Measurements from ENCODE around the gene FGF23. TPM values are rescaled to one million over a fixed set of nuclear protein-coding genes. Genes with fewer than 3 reads are reported as not detected.
"Not testable (repeated sequence)": the region's sequence is repeated elsewhere in the genome, so short reads cannot be mapped to it uniquely, and the experiment has no call there.

Gene FGF23
- polyA plus RNA-seq, 1 donor: 6.5 TPM

GRCh38 chr12:4412465-4412864 is 33.0 kb upstream of the FGF23 start:
- peaks cover 9% of the 10 kb centered on the region for H3K4me1 ChIP-seq (ENCODE audit: control insufficient read depth, insufficient read depth, low read length)
- WGBS (ENCODE audit: insufficient coverage, low lambda C conversion rate): no CpG with 5 or more reads among the region's 1 CpG
- no peaks in the 10 kb centered on the region for H3K36me3 ChIP-seq (ENCODE audit: control insufficient read depth, insufficient read depth, low read length)
- no peaks in the 10 kb centered on the region for H3K9me3 ChIP-seq (ENCODE audit: control insufficient read depth, low read depth, low read length)
- no peak for DNase-seq
- H3K4me3 ChIP-seq (ENCODE audit: low read length): no peak overlapping the region
- H3K27me3 ChIP-seq (ENCODE audit: control insufficient read depth, insufficient read depth, low read length): no peaks in the 10 kb centered on the region
- H3K27ac ChIP-seq (ENCODE audit: low read length): no peak overlapping the region

- Histone ChIP-seq H3K4me1 (ENCODE audit: control insufficient read depth, insufficient read depth, low read length) (peaks cover 9% of the 10 kb centered on the region), H3K27me3 (ENCODE audit: control insufficient read depth, insufficient read depth, low read length) (no peaks in the 10 kb centered on the region), H3K36me3 (ENCODE audit: control insufficient read depth, insufficient read depth, low read length) (no peaks in the 10 kb centered on the region), H3K27ac (ENCODE audit: low read length) (no peak overlapping the region), H3K4me3 (ENCODE audit: low read length) (no peak overlapping the region), H3K9me3 (ENCODE audit: control insufficient read depth, low read depth, low read length) (no peaks in the 10 kb centered on the region)
- DNase-seq: no peak
- 93% methylated on average over 3 of the region's 3 CpGs for WGBS (ENCODE audit: insufficient coverage, low lambda C conversion rate)
These were observed 32.5 kb upstream of the FGF23 start for GRCh38 chr12:4412056-4412455.

- H3K4me1 ChIP-seq (ENCODE audit: control insufficient read depth, insufficient read depth, low read length): no peaks in the 10 kb centered on the region
- no peak overlapping the region for H3K4me3 ChIP-seq (ENCODE audit: low read length)
- no peaks in the 10 kb centered on the region for H3K36me3 ChIP-seq (ENCODE audit: control insufficient read depth, insufficient read depth, low read length)
- no CpG with 5 or more reads among the region's 3 CpGs for WGBS (ENCODE audit: insufficient coverage, low lambda C conversion rate)
- H3K27me3 ChIP-seq (ENCODE audit: control insufficient read depth, insufficient read depth, low read length): no peaks in the 10 kb centered on the region
- no peaks in the 10 kb centered on the region for H3K9me3 ChIP-seq (ENCODE audit: control insufficient read depth, low read depth, low read length)
- H3K27ac ChIP-seq (ENCODE audit: low read length): no peak overlapping the region
- no peak for DNase-seq
These were observed 27.6 kb upstream of the FGF23 start for GRCh38 chr12:4407136-4407535.

- not testable (repeated sequence) for H3K4me3 ChIP-seq (ENCODE audit: low read length); H3K27me3 ChIP-seq (ENCODE audit: control insufficient read depth, insufficient read depth, low read length); H3K9me3 ChIP-seq (ENCODE audit: control insufficient read depth, low read depth, low read length); H3K4me1 ChIP-seq (ENCODE audit: control insufficient read depth, insufficient read depth, low read length); H3K27ac ChIP-seq (ENCODE audit: low read length); H3K36me3 ChIP-seq (ENCODE audit: control insufficient read depth, insufficient read depth, low read length)
- WGBS (ENCODE audit: insufficient coverage, low lambda C conversion rate): 100% methylated on average over 1 of the region's 8 CpGs
- peak in 1 of 2 donors; percentile 37 for DNase-seq
These were observed 25.5 kb upstream of the FGF23 start for GRCh38 chr12:4404877-4405637.

- no peak overlapping the region for H3K4me3 ChIP-seq (ENCODE audit: low read length)
- WGBS (ENCODE audit: insufficient coverage, low lambda C conversion rate): no CpG with 5 or more reads among the region's 4 CpGs
- no peak for DNase-seq
These were observed 23.5 kb upstream of the FGF23 start for GRCh38 chr12:4402996-4403395.

GRCh38 chr12:4401117-4401516 is 21.6 kb upstream of the FGF23 start:
- Histone ChIP-seq H3K27me3 (ENCODE audit: control insufficient read depth, insufficient read depth, low read length) (no peaks in the 10 kb centered on the region), H3K27ac (ENCODE audit: low read length) (no peak overlapping the region), H3K36me3 (ENCODE audit: control insufficient read depth, insufficient read depth, low read length) (no peaks in the 10 kb centered on the region), H3K4me1 (ENCODE audit: control insufficient read depth, insufficient read depth, low read length) (no peaks in the 10 kb centered on the region), H3K9me3 (ENCODE audit: control insufficient read depth, low read depth, low read length) (no peaks in the 10 kb centered on the region), H3K4me3 (ENCODE audit: low read length) (no peak overlapping the region)
- DNase-seq: no peak
- WGBS (ENCODE audit: insufficient coverage, low lambda C conversion rate): 100% methylated on average over 2 of the region's 3 CpGs

More at GRCh38 chr12:4402996-4403395, 23.5 kb upstream of the FGF23 start:
- Histone ChIP-seq H3K36me3 (ENCODE audit: control insufficient read depth, insufficient read depth, low read length) (no peaks in the 10 kb centered on the region), H3K27ac (ENCODE audit: low read length) (no peak overlapping the region), H3K4me1 (ENCODE audit: control insufficient read depth, insufficient read depth, low read length) (no peaks in the 10 kb centered on the region), H3K27me3 (ENCODE audit: control insufficient read depth, insufficient read depth, low read length) (no peaks in the 10 kb centered on the region), H3K9me3 (ENCODE audit: control insufficient read depth, low read depth, low read length) (no peaks in the 10 kb centered on the region)

GRCh38 chr12:4395818-4396217 is 16.3 kb upstream of the FGF23 start:
- Histone ChIP-seq H3K9me3 (ENCODE audit: control insufficient read depth, low read depth, low read length) (no peaks in the 10 kb centered on the region), H3K4me3 (ENCODE audit: low read length) (no peak overlapping the region), H3K4me1 (ENCODE audit: control insufficient read depth, insufficient read depth, low read length) (no peaks in the 10 kb centered on the region), H3K36me3 (ENCODE audit: control insufficient read depth, insufficient read depth, low read length) (no peaks in the 10 kb centered on the region), H3K27ac (ENCODE audit: low read length) (no peak overlapping the region), H3K27me3 (ENCODE audit: control insufficient read depth, insufficient read depth, low read length) (peaks cover 6% of the 10 kb centered on the region)
- no peak for DNase-seq
- WGBS (ENCODE audit: insufficient coverage, low lambda C conversion rate): 92% methylated on average over 2 of the region's 2 CpGs

GRCh38 chr12:4393211-4393610 is 13.7 kb upstream of the FGF23 start:
- WGBS (ENCODE audit: insufficient coverage, low lambda C conversion rate): 100% methylated on average over 1 of the region's 5 CpGs
- H3K27ac ChIP-seq (ENCODE audit: low read length): no peak overlapping the region

GRCh38 chr12:4392223-4392742 is 12.8 kb upstream of the FGF23 start:
- no CpG with 5 or more reads among the region's 15 CpGs for WGBS (ENCODE audit: insufficient coverage, low lambda C conversion rate)

More at GRCh38 chr12:4393211-4393610, 13.7 kb upstream of the FGF23 start:
- Histone ChIP-seq H3K27me3 (ENCODE audit: control insufficient read depth, insufficient read depth, low read length) (peaks cover 6% of the 10 kb centered on the region), H3K36me3 (ENCODE audit: control insufficient read depth, insufficient read depth, low read length) (no peaks in the 10 kb centered on the region), H3K4me1 (ENCODE audit: control insufficient read depth, insufficient read depth, low read length) (no peaks in the 10 kb centered on the region), H3K9me3 (ENCODE audit: control insufficient read depth, low read depth, low read length) (no peaks in the 10 kb centered on the region), H3K4me3 (ENCODE audit: low read length) (no peak overlapping the region)
- DNase-seq: no peak

GRCh38 chr12:4388662-4389061 is 9.2 kb upstream of the FGF23 start:
- H3K9me3 ChIP-seq (ENCODE audit: control insufficient read depth, low read depth, low read length): no peaks in the 10 kb centered on the region
- no peak overlapping the region for H3K27ac ChIP-seq (ENCODE audit: low read length)
- H3K36me3 ChIP-seq (ENCODE audit: control insufficient read depth, insufficient read depth, low read length): no peaks in the 10 kb centered on the region
- H3K4me1 ChIP-seq (ENCODE audit: control insufficient read depth, insufficient read depth, low read length): no peaks in the 10 kb centered on the region
- DNase-seq: peak in 1 of 2 donors; percentile 10
- no peaks in the 10 kb centered on the region for H3K27me3 ChIP-seq (ENCODE audit: control insufficient read depth, insufficient read depth, low read length)
- no peak overlapping the region for H3K4me3 ChIP-seq (ENCODE audit: low read length)
- no CpG with 5 or more reads among the region's 2 CpGs for WGBS (ENCODE audit: insufficient coverage, low lambda C conversion rate)

More at GRCh38 chr12:4392223-4392742, 12.8 kb upstream of the FGF23 start:
- Histone ChIP-seq H3K9me3 (ENCODE audit: control insufficient read depth, low read depth, low read length) (no peaks in the 10 kb centered on the region), H3K4me3 (ENCODE audit: low read length) (no peak overlapping the region), H3K36me3 (ENCODE audit: control insufficient read depth, insufficient read depth, low read length) (no peaks in the 10 kb centered on the region), H3K27ac (ENCODE audit: low read length) (no peak overlapping the region), H3K27me3 (ENCODE audit: control insufficient read depth, insufficient read depth, low read length) (peaks cover 6% of the 10 kb centered on the region), H3K4me1 (ENCODE audit: control insufficient read depth, insufficient read depth, low read length) (no peaks in the 10 kb centered on the region)
- peak in 1 of 2 donors; percentile 4 for DNase-seq

- H3K27me3 ChIP-seq (ENCODE audit: control insufficient read depth, insufficient read depth, low read length): no peaks in the 10 kb centered on the region
- H3K27ac ChIP-seq (ENCODE audit: low read length): no peak overlapping the region
- no peak for DNase-seq
- H3K9me3 ChIP-seq (ENCODE audit: control insufficient read depth, low read depth, low read length): no peaks in the 10 kb centered on the region
- H3K4me3 ChIP-seq (ENCODE audit: low read length): no peak overlapping the region
- peaks cover 6% of the 10 kb centered on the region for H3K4me1 ChIP-seq (ENCODE audit: control insufficient read depth, insufficient read depth, low read length)
- no CpG with 5 or more reads among the region's 1 CpG for WGBS (ENCODE audit: insufficient coverage, low lambda C conversion rate)
- H3K36me3 ChIP-seq (ENCODE audit: control insufficient read depth, insufficient read depth, low read length): no peaks in the 10 kb centered on the region
These were observed 8.5 kb upstream of the FGF23 start for GRCh38 chr12:4388032-4388431.
